Stimulated activated CD8-positive, alpha-beta memory T cell treated with anti-CD3 and anti-CD28 coated beads, Interleukin-12 subunit alpha, Interleukin-12 subunit beta, amount 100 ng/mL, for 1 hour (primary cell): ENCODE data around the gene FOXRED1.

Source experiments
- DNase-seq: peaks from one replicate; pipeline ENCODE4 v3.0.0-alpha.2; 2020; ENCODE audit warnings: low read depth

FOXRED1 gene

GRCh38 chr11:126311401-126312291 is 42.7 kb downstream of the FOXRED1 start:
- DNase-seq, result no peak

DNA sequence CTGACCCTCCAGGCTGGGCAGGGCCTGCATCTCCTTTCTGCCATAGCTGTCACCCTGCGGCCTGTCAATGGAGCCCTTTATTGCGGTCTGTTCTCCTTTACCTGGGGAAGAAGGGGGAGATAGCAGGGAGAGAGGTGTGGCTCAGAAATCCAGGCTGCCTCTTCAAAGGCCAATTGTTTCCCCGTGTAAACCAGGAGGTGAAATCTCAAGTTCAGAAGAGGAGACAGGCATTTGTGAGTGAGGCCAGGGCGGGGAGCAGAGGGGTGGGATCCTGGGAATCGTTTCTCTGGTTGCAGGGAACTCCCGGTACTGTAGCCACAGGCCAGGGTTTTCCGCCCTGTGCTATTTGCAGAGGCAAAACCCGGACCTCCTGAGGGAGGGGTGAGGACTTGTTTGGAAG is 44.0 kb downstream of the FOXRED1 start:
- no peak for DNase-seq

GRCh38 chr11:126313826-126314225 is 44.9 kb downstream of the FOXRED1 start:
- no peak for DNase-seq

DNA sequence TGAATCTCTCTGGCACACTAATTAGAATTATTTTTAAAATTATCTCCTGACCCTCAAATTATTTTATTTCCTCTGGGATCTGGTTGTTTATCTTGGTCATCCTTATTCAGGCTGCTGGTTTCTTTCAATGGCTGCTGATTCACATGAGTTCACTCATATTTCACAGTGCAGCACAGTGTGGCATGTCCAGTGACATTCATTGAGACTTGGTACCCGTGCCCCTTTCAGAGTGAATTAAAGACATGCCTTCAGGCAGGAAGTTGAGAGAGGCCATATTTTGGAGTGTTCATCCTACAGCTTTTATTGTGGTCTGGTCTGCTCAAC is 48.4 kb downstream of the FOXRED1 start:
- DNase-seq, result no peak

GRCh38 chr11:126317756-126318573 is 49.0 kb downstream of the FOXRED1 start:
- DNase-seq, result no peak

GRCh38 chr11:126318574-126319373 is 49.8 kb downstream of the FOXRED1 start:
- no peak for DNase-seq

GRCh38 chr11:126319374-126319740 is 50.4 kb downstream of the FOXRED1 start:
- no peak for DNase-seq

GRCh38 chr11:126322996-126323395 is 54.0 kb downstream of the FOXRED1 start:
- DNase-seq, result no peak

DNA sequence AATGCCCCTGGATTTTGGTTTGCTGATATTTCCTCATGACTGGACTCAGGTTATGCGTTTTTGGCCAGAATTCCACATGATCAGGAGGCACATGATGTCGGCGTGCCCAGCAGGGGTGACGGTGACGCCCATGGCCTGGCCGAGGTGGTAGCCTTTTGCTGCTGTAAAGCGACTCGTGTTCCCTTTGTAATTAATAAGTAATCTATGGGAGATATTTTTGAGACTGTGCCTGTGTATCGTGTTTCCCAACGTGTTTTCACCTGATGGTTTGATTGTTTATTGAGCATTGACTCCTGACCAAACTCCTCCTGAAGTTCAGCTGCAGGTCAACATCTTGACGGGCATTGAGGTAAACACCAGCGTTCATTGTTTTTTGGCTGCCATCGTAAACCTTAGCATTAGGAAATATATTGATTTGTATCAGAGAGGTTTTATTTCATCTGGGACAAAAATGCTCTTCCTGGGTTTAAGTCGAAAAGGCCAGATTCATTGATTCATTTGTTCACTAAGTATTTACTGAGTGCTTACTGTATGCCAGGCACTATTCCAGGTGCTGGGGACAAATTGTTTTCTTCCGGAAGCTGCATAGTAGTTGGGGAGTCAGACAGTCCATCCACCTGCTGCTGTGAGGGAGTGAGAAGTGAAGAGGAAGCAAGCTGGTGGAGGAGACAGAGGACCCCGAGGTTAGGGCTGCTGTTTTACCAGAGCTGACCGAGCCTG is 58.5 kb downstream of the FOXRED1 start:
- DNase-seq, result no peak
